GM23338 (cell line): ENCODE data around the gene PRR4. TPM values are rescaled to one million over a fixed set of nuclear protein-coding genes. Genes with fewer than 3 reads are reported as not detected.

Experiments
- ATAC-seq: fragments of 200-7000 bp; cut with Tn5 transposase; 3 replicates; pipeline ENCODE4 v1.9.1; 2020
- DNase-seq: peaks from one replicate; pipeline ENCODE4 v3.0.0-alpha.2; 2015; ENCODE audit warnings: low spot score
- H2AFZ ChIP-seq: fragments of 200-600 bp; sonication (generic); 2 replicates; pipeline ENCODE4 v1.8.0; 2016; ENCODE audit warnings: antibody characterized with exemption, mild to moderate bottlenecking, moderate library complexity
- H3F3A ChIP-seq: fragments of 200-600 bp; sonication (generic); replicated peaks from 2 replicates; pipeline ENCODE4 v1.8.0; 2017; ENCODE audit warnings: antibody characterized with exemption, mixed run types, low read depth
- H3K27ac ChIP-seq: fragments of 200-600 bp; sonication (generic); 2 replicates; pipeline ENCODE4 v1.6.1; 2016; ENCODE audit warnings: low read depth
- H3K27me3 ChIP-seq: fragments of 200-600 bp; sonication (generic); 2 replicates; pipeline ENCODE4 v1.8.0; 2016; ENCODE audit warnings: mild to moderate bottlenecking, mixed run types, moderate library complexity; ENCODE audit not compliant: insufficient read depth
- H3K36me3 ChIP-seq: fragments of 200-600 bp; sonication (generic); 2 replicates; pipeline ENCODE4 v1.8.0; 2016; ENCODE audit warnings: mild to moderate bottlenecking; ENCODE audit not compliant: insufficient read depth
- H3K4me1 ChIP-seq: fragments of 200-600 bp; sonication (generic); 2 replicates; pipeline ENCODE4 v1.8.0; 2016; ENCODE audit warnings: mild to moderate bottlenecking, moderate library complexity; ENCODE audit not compliant: insufficient read depth
- H3K4me2 ChIP-seq: fragments of 200-600 bp; sonication (generic); 2 replicates; pipeline ENCODE4 v1.7.1; 2017; ENCODE audit warnings: mixed run types
- H3K4me3 ChIP-seq: fragments of 200-600 bp; sonication (generic); 2 replicates; pipeline ENCODE4 v1.6.1; 2016; ENCODE audit warnings: mixed run types
- H3K79me2 ChIP-seq: fragments of 200-600 bp; sonication (generic); replicated peaks from 2 replicates; pipeline ENCODE4 v1.8.0; 2017; ENCODE audit warnings: mild to moderate bottlenecking; ENCODE audit not compliant: insufficient read depth
- H3K9me2 ChIP-seq: fragments of 200-600 bp; sonication (generic); 2 replicates; pipeline ENCODE4 v1.8.0; 2017; ENCODE audit not compliant: insufficient read depth
- H4K20me1 ChIP-seq: fragments of 200-600 bp; sonication (generic); replicated peaks from 2 replicates; pipeline ENCODE4 v1.8.0; 2017; ENCODE audit warnings: mild to moderate bottlenecking; ENCODE audit not compliant: insufficient read depth
- H3K27ac Mint-ChIP-seq: 2 replicates; pipeline ENCODE4 v1.8.0; 2020; ENCODE audit warnings: inconsistent platforms, mild to moderate bottlenecking, moderate library complexity, mixed read lengths
- H3K27me3 Mint-ChIP-seq: 3 replicates; pipeline ENCODE4 v1.8.0; 2022; ENCODE audit warnings: low read depth, mild to moderate bottlenecking, moderate library complexity, mixed read lengths, inconsistent platforms; ENCODE audit not compliant: insufficient read depth, poor library complexity
- H3K36me3 Mint-ChIP-seq: 3 replicates; pipeline ENCODE4 v1.8.0; 2021; ENCODE audit warnings: low read depth, mild to moderate bottlenecking, inconsistent platforms, moderate library complexity, mixed read lengths
- H3K4me1 Mint-ChIP-seq: 3 replicates; pipeline ENCODE4 v1.8.0; 2020; ENCODE audit warnings: mild to moderate bottlenecking, inconsistent platforms, mixed read lengths
- H3K4me3 Mint-ChIP-seq: 3 replicates; pipeline ENCODE4 v1.8.0; 2021; ENCODE audit warnings: moderate library complexity, mild to moderate bottlenecking, inconsistent platforms, mixed read lengths
- H3K9me3 Mint-ChIP-seq: 3 replicates; pipeline ENCODE4 v1.8.0; 2020; ENCODE audit warnings: moderate library complexity, mild to moderate bottlenecking, inconsistent platforms, mixed read lengths
- CREB1 ChIP-seq: fragments of 250-450 bp; sonication (Bioruptor Pico); IDR thresholded peaks from 2 replicates; pipeline ENCODE4 v1.5.0; 2020; ENCODE audit warnings: low read depth, mild to moderate bottlenecking, moderate library complexity
- CTCF ChIP-seq, 2 experiments: fragments of 200-600 bp in 1 of 2; sonication (generic) in 1 of 2; conservative IDR thresholded peaks; 2 replicates each; pipeline versions ENCODE4 v1.5.1 to v1.6.1; 2016 to 2017; ENCODE audit warnings: antibody characterized with exemption in 2 of 2, low read depth in 2 of 2, mild to moderate bottlenecking in 2 of 2, moderate library complexity in 1 of 2
- EZH2 ChIP-seq: fragments of 200-600 bp; sonication (generic); IDR thresholded peaks from one replicate; pipeline ENCODE4 v1.8.0; 2017; ENCODE audit warnings: antibody characterized with exemption, mild to moderate bottlenecking, low read depth; ENCODE audit not compliant: unreplicated experiment
- EZH2phosphoT487 ChIP-seq: fragments of 200-600 bp; sonication (generic); IDR thresholded peaks from one replicate; pipeline ENCODE4 v1.8.1; 2018; ENCODE audit warnings: antibody characterized with exemption; ENCODE audit not compliant: unreplicated experiment
- JUNB ChIP-seq: IDR thresholded peaks from one replicate; pipeline ENCODE4 v1.6.1; 2016; ENCODE audit warnings: antibody characterized with exemption; ENCODE audit not compliant: unreplicated experiment
- NANOG ChIP-seq: IDR thresholded peaks from 2 replicates; pipeline ENCODE4 v1.6.1; 2016; ENCODE audit warnings: antibody characterized with exemption, borderline replicate concordance
- POLR2AphosphoS5 ChIP-seq: IDR thresholded peaks from 2 replicates; pipeline ENCODE4 v1.6.1; 2016; ENCODE audit warnings: antibody characterized with exemption, low read depth
- REST ChIP-seq: IDR thresholded peaks from one replicate; pipeline ENCODE4 v1.6.1; 2018; ENCODE audit warnings: antibody characterized with exemption; ENCODE audit not compliant: unreplicated experiment
- STAT1 ChIP-seq: IDR thresholded peaks from one replicate; pipeline ENCODE4 v1.6.1; 2016; ENCODE audit warnings: antibody characterized with exemption; ENCODE audit not compliant: unreplicated experiment
- ZNF114 ChIP-seq: fragments of 250-450 bp; sonication (Bioruptor Pico); IDR thresholded peaks from 2 replicates; pipeline ENCODE4 v1.5.0; 2020; ENCODE audit warnings: mild to moderate bottlenecking, moderate library complexity
- ZNF462 ChIP-seq: fragments of 250-450 bp; sonication (Bioruptor Pico); IDR thresholded peaks from 2 replicates; pipeline ENCODE4 v1.5.0; 2020; ENCODE audit warnings: mild to moderate bottlenecking, moderate library complexity
- polyA plus RNA-seq: library from polyadenylated mRNA; unstranded; fragments of >200 nt; fragmentation: Nextera tagmentation; extraction: Ambion mirVana; gene quantifications from 2 replicates; pipeline ENCODE4 v1.2.1, GENCODE V29; 2016
- total RNA-seq: library from RNA; depleted of rRNA; stranded (reverse); fragments of >200 nt; shearing (Covaris generic); gene quantifications from 2 replicates; pipeline ENCODE4 v1.2.3, GENCODE V29; 2014

PRR4 gene
- total and polyA plus RNA-seq, 2 experiments from 2014 or later: 2.1 to 7.9 TPM

GRCh38 chr12:10842862-10843261 lies 6.4 kb downstream of the PRR4 start:
- Mint-ChIP-seq H3K4me3 (no peak overlapping the region), H3K9me3 (no peaks in the 10 kb centered on the region), H3K4me1 (peaks cover 12% of the 10 kb centered on the region), H3K36me3 (no peaks in the 10 kb centered on the region), H3K27ac (no peak overlapping the region), H3K27me3 (no peaks in the 10 kb centered on the region)
- Histone ChIP-seq H2AFZ (no peak overlapping the region), H3F3A (no peaks in the 10 kb centered on the region), H3K79me2 (no peaks in the 10 kb centered on the region), H3K27me3 (no peaks in the 10 kb centered on the region), H3K4me2 (no peak overlapping the region), H3K4me1 (0 out of 2 replicates have a peak, but pooled peaks cover 5% of the 10 kb centered on the region), H3K27ac (no peak overlapping the region), H3K9me2 (no peaks in the 10 kb centered on the region), H3K36me3 (no peaks in the 10 kb centered on the region), H3K4me3 (no peak overlapping the region), H4K20me1 (no peaks in the 10 kb centered on the region)
- DNase-seq (no peak), ATAC-seq (no peak)
- TF ChIP-seq EZH2 (no peak), CREB1 (CRISPR knock-in tag) (no peak), ZNF114 (CRISPR knock-in tag) (no peak), NANOG (no peak), CTCF (conservative IDR thresholded peaks at IDR 0.05; ENCODE audit: low read depth in 2 of 2) (no peak), JUNB (no peak), STAT1 (no peak), POLR2AphosphoS5 (no peak), EZH2phosphoT487 (no peak)

- H3K27me3 ChIP-seq: no peaks in the 10 kb centered on the region
- no peaks in the 10 kb centered on the region for H4K20me1 ChIP-seq
- peaks cover 3% of the 10 kb centered on the region; the same call in 2 of the 3 replicates for H3K4me1 Mint-ChIP-seq
- DNase-seq: no peak
- H3K4me3 Mint-ChIP-seq: no peak overlapping the region
- H3K9me3 Mint-ChIP-seq: no peaks in the 10 kb centered on the region
- no peak overlapping the region for H3K4me3 ChIP-seq
- H3K36me3 Mint-ChIP-seq: no peaks in the 10 kb centered on the region
- no peak overlapping the region for H3K27ac Mint-ChIP-seq
- no peaks in the 10 kb centered on the region for H3K36me3 ChIP-seq
- H3K4me1 ChIP-seq: 0 out of 2 replicates have a peak, but pooled peaks cover under 1% of the 10 kb centered on the region
- ATAC-seq: no peak
- H3K79me2 ChIP-seq: no peaks in the 10 kb centered on the region
- no peak overlapping the region for H3K27ac ChIP-seq
- no peaks in the 10 kb centered on the region for H3F3A ChIP-seq
- H3K27me3 Mint-ChIP-seq: no peaks in the 10 kb centered on the region
- no peak overlapping the region for H2AFZ ChIP-seq
- H3K4me2 ChIP-seq: no peak overlapping the region
- H3K9me2 ChIP-seq: no peaks in the 10 kb centered on the region
- TF ChIP-seq CREB1 (CRISPR knock-in tag) (no peak), JUNB (no peak), EZH2 (no peak), REST (no peak), ZNF462 (CRISPR knock-in tag) (no peak)
Observed at GRCh38 chr12:10838461-10838860, 10.8 kb downstream of the PRR4 start.
